ENCODE results near the gene GOT1.

Gene GOT1

DNA sequence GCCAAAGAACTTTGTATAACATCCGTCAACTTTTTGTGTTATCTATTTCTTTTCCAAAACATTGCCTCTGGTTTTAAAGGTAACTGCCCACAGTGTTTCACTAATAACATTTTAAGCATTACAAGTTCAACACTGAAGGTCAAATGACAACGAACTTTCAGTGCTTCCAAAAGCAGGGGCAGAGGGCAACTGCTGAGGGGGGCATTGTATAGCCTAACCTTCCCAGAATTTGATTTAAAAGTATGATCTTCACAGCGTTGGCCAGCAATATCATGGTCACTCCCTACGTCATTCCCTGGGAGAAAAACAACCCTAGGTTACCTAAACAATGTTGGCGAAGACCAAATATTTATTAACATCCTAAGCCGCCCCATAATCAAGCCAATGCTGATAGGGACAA, 2.5 kb upstream of the GOT1 start (continued):
- TF ChIP-seq ZSCAN16 (tag by site-specific recombination; IDR thresholded peaks at IDR 0.05) (no peak), ZFHX2 (tag by site-specific recombination; conservative IDR thresholded peaks at IDR 0.05) (no peak), ZEB2 (tag by site-specific recombination; IDR thresholded peaks at IDR 0.05) (no peak), ZNF560 (tag by site-specific recombination; IDR thresholded peaks at IDR 0.05; ENCODE audit: borderline replicate concordance) (no peak), ZBTB44 (tag by site-specific recombination; IDR thresholded peaks at IDR 0.05) (no peak), ZFP69B (tag by site-specific recombination; IDR thresholded peaks at IDR 0.05) (no peak), ZNF785 (tag by site-specific recombination; IDR thresholded peaks at IDR 0.05) (no peak), ZNF658 (tag by site-specific recombination; IDR thresholded peaks at IDR 0.05) (no peak), ZNF423 (tag by site-specific recombination; IDR thresholded peaks at IDR 0.05) (no peak), ZNF302 (tag by site-specific recombination; IDR thresholded peaks at IDR 0.05; ENCODE audit: low read depth) (no peak), OVOL3 (tag by site-specific recombination; IDR thresholded peaks at IDR 0.05) (no peak)

DNA sequence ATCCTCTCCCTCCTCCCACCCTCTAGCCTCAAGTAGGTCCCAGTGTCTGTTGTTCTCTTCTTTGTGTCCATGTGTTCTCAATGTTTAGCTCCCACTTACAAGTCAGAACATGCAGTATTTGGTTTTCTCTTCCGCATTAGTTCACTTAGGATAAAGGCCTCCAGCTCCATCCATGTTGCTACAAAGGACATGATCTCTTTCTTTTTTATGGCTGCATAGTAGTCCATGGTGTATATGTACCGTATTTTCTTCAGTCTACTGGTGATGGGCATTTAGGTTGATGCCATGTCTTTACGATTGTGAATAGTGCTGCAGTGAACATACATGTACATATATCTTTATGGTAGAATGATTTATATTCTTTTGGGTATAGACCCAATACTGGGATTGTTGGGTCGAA, 1.6 kb upstream of the GOT1 start:
- Histone ChIP-seq H3K36me3 (ENCODE audit: control insufficient read depth in 2 of 2, insufficient read depth in 1 of 2, low read length in 2 of 2) (peaks cover 0 to 14% of the 10 kb centered on the region in 2 experiments; a peak in 1 of 3 replicates), H3K27ac (ENCODE audit: extremely low read depth, low read depth, low read length) (no peak overlapping the region), H3K9me3 (ENCODE audit: control insufficient read depth, insufficient read depth, low read depth, low read length) (no peaks in the 10 kb centered on the region), H3K4me1 (ENCODE audit: control insufficient read depth, insufficient read depth, low read length) (peaks cover 9% of the 10 kb centered on the region; the same call in 1 of the 2 replicates), H3K4me3 (ENCODE audit: low read depth, low read length) (no peak overlapping the region)
- POLR2A ChIA-PET: interaction anchor here (1.9 kb wide), 1 partner anchor 185 kb away, joined by 6 read pairs; no protein-coding TSS in a partner anchor
- TF ChIP-seq ZNF140 (tag by site-specific recombination; IDR thresholded peaks at IDR 0.05): no peak
- no peak for TF ChIP-seq ZNF777 (tag by site-specific recombination; IDR thresholded peaks at IDR 0.05; ENCODE audit: borderline replicate concordance)
- no peak for TF ChIP-seq ZNF571 (tag by site-specific recombination; IDR thresholded peaks at IDR 0.05)
- 0 out of 2 replicates have a peak, but pooled peaks have one; percentile 47 for TF ChIP-seq ZNF580 (tag by site-specific recombination; IDR thresholded peaks at IDR 0.05)
- TF ChIP-seq ZNF146 (tag by site-specific recombination; IDR thresholded peaks at IDR 0.05): peak; percentile 97
- no peak for TF ChIP-seq ZBTB48 (tag by site-specific recombination; IDR thresholded peaks at IDR 0.05)
- TF ChIP-seq HOXA7 (CRISPR knock-in tag; IDR thresholded peaks at IDR 0.05; ENCODE audit: borderline replicate concordance): no peak
- no peak for TF ChIP-seq ZNF843 (tag by site-specific recombination; IDR thresholded peaks at IDR 0.05)
- CTCF ChIA-PET: interaction anchor here (0.6 to 2.2 kb wide), 7 partner anchors 9 to 296 kb away, joined by 3 to 7 read pairs (median 3); no protein-coding TSS in a partner anchor

DNA sequence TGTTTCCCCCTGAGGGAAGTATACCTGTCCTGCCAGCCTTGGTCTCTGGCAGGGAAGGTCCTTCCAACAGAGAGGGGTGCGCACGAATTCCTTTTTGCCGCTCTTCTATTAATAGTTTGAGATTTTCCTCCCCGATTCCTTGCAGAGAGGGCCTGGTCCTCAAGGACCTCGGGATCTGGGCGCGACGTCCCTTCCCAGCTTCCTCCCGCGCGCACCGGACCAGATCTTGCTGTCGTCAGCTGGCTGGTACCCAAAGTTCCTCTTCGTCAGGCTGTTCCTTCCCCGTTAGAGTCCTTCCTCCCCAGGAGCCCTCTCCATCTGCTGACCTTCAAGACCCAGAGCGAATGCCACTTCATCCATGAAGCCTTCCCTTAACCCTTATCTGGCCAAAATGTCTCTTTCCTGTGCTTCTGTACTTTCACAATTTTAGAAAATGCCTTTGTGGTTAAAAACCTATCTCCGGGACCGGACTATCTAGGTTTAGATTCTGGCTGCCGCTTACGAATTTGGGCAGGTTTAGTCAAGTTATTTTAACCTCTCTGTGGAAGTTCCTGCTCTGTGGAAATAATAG, 851 bp upstream of the GOT1 start:
- Histone ChIP-seq H3K9me3 (ENCODE audit: control insufficient read depth, insufficient read depth, low read depth, low read length) (no peaks in the 10 kb centered on the region), H3K27ac (ENCODE audit: extremely low read depth, low read depth, low read length) (peak overlapping the region; percentile 69), H3K4me1 (ENCODE audit: control insufficient read depth, insufficient read depth, low read length) (peaks cover 9% of the 10 kb centered on the region; the same call in 1 of the 2 replicates), H3K4me3 (ENCODE audit: low read depth, low read length) (peak overlapping the region; percentile 63), H3K36me3 (ENCODE audit: control insufficient read depth in 2 of 2, insufficient read depth in 1 of 2, low read length in 2 of 2) (peaks cover 0 to 14% of the 10 kb centered on the region in 2 experiments; a peak in 1 of 3 replicates)
- ChIA-PET POLR2A (interaction anchor here (0.5 to 2.1 kb wide), 15 partner anchors 8 to 826 kb away, joined by 3 to 20 read pairs (median 5); partner anchors contain the start of genes COX15, CUTC, ENTPD7 and SLC25A28), CTCF (interaction anchor here (0.6 to 2.2 kb wide), 3 partner anchors 9 to 181 kb away, joined by 3 to 7 read pairs (median 6); no protein-coding TSS in a partner anchor)
- TF ChIP-seq ZBTB20 (tag by site-specific recombination; IDR thresholded peaks at IDR 0.05): peak; percentile 35; the same call in 1 of the 2 replicates
- no peak for TF ChIP-seq AEBP2 (tag by site-specific recombination; IDR thresholded peaks at IDR 0.05; ENCODE audit: borderline replicate concordance)
- peak; percentile 71 for TF ChIP-seq PRDM10 (tag by site-specific recombination; IDR thresholded peaks at IDR 0.05)
- TF ChIP-seq KLF8 (tag by site-specific recombination; IDR thresholded peaks at IDR 0.05): 0 out of 2 replicates have a peak, but pooled peaks have one; percentile 9
- no peak for TF ChIP-seq ZNF140 (tag by site-specific recombination; IDR thresholded peaks at IDR 0.05)
- TF ChIP-seq ZBTB17 (tag by site-specific recombination; IDR thresholded peaks at IDR 0.05): peak; percentile 74
- peak; percentile 6; the same call in 1 of the 2 replicates for TF ChIP-seq IKZF3 (tag by site-specific recombination; IDR thresholded peaks at IDR 0.05)
- TF ChIP-seq ZNF501 (tag by site-specific recombination; IDR thresholded peaks at IDR 0.05): peak; percentile 50; the same call in 1 of the 2 replicates
- no peak for TF ChIP-seq PRDM1 (tag by site-specific recombination; IDR thresholded peaks at IDR 0.05)
- no peak for TF ChIP-seq SALL2 (tag by site-specific recombination; IDR thresholded peaks at IDR 0.05; ENCODE audit: borderline replicate concordance)
